ENCODE measurements around the gene DND1.
"Not testable (repeated sequence)": the region's sequence is repeated elsewhere in the genome, so short reads cannot be mapped to it uniquely, and the experiment has no call there.

Gene DND1

GRCh38 chr5:140673187-140673976 is at the start of gene DND1:
DND1 (minus strand) TSS chr5:140673576; CDS start chr5:140673542, 34 bp downstream.
- DNase-seq = no peak

- not testable (repeated sequence) for DNase-seq
Observed at GRCh38 chr5:140721395-140721794, 48.0 kb upstream of the DND1 start.

DNA sequence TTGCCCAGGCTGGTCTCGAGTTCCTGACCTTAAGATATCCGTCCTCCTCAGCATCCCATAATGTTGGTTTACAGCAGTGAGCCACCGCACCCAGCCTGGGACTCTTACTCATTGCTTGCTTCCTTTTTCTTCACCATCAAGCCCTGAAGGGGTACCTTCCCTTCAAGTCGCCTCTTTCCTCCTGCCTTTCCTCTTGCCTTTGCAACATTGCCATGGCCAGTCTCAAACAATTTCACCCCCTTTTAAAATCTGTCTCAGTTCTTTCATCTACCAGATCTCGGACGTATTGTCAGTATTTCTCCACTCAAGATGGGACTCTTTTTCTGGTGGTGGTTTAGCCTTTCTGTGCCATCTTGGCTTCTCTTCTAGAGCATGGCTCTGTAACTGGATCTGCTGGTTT is 47.4 kb upstream of the DND1 start:
- DNase-seq = not testable (repeated sequence)

DNA sequence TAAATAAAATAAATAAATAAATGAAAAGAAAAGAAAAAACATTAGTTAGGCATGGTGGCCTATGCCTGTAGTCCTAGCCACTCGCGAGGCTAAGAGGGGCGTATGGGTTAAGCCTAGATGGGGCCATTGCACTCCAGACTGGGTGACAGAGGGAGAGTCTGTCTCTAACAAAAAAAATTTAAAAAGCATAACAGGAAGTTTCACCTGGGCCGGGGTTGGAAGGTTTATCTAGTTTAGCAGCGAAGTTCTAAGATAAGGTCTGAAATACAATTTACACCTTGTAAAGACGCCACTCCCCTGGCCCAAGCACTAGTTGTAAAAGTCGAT is 44.9 kb upstream of the DND1 start:
- no peak for DNase-seq

DNA sequence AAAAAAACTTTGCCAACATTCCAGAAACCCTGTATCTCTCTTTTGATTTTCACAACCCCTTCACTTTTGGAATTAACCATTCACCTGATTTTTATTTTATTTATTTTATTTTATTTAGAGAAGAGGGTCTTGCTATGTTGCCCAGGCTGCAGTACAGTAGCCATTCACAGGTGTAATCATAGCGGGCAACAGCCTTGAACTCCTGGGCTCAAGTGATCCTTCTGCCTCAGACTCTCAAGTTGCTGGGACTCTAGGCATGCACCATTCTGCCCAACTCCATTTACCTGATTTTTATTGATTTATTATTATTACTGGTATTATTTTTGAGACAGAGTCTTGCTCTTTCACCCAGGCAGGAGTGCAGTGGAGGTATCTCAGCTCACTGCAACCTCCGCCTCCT is 42.9 kb upstream of the DND1 start:
- not testable (repeated sequence) for DNase-seq

- DNase-seq = no peak
Observed at GRCh38 chr5:140713562-140714094, 40.3 kb upstream of the DND1 start.

GRCh38 chr5:140711794-140712193 is 38.4 kb upstream of the DND1 start:
- no peak for DNase-seq

DNA sequence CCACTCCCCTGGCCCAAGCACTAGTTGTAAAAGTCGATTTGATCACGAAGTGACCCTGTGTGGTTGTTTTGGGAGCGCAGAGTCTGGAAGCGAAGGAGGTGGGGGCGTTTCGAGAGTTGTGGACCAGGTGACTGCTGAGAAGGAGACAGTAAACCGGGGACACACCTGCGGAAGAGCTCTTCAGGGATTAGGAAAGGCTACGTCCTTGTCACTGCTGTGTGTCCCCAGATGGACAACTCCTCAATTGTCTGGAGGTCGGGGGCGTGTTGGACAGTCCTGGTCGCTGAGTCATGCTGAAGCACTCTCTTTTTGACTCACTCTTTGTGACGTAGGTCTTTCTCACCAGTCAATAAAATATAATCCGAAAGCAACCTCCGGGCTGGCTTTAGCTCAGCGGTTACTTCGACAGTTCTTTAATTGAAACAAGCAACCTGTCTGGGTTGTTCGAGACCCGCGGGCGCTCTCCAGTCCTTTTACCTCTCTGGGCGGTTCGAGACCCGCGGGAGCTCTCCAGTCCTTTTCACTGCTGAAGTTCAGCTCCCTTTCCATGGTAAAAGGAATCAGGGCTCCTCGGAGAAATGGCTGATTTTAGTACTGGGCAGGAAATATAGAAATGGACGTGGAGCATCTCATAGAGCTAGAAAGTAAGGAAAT is 37.6 kb upstream of the DND1 start:
- peak; percentile 80 for DNase-seq

GRCh38 chr5:140708787-140709186 is 35.4 kb upstream of the DND1 start:
- DNase-seq = not testable (repeated sequence)

DNA sequence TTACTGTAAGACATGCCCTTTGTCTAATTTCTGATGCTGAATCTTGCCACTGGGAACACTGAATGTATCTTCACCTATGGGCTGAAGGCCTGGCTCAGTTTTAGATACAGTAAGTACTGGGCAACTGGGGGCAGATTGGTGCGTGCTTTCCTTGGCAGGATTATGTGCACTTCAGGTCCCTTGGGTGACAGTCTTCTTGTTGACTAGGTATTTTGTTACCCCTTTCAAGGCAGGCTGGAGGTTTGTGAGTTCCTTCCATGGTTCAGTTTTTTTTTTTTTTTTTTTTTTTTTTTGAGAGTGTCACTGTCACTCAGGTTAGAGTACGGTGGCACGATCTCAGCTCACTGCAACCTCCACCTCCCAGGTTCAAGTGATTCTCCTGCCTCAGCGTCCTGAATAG is 34.4 kb upstream of the DND1 start:
- DNase-seq = peak; percentile 9

DNA sequence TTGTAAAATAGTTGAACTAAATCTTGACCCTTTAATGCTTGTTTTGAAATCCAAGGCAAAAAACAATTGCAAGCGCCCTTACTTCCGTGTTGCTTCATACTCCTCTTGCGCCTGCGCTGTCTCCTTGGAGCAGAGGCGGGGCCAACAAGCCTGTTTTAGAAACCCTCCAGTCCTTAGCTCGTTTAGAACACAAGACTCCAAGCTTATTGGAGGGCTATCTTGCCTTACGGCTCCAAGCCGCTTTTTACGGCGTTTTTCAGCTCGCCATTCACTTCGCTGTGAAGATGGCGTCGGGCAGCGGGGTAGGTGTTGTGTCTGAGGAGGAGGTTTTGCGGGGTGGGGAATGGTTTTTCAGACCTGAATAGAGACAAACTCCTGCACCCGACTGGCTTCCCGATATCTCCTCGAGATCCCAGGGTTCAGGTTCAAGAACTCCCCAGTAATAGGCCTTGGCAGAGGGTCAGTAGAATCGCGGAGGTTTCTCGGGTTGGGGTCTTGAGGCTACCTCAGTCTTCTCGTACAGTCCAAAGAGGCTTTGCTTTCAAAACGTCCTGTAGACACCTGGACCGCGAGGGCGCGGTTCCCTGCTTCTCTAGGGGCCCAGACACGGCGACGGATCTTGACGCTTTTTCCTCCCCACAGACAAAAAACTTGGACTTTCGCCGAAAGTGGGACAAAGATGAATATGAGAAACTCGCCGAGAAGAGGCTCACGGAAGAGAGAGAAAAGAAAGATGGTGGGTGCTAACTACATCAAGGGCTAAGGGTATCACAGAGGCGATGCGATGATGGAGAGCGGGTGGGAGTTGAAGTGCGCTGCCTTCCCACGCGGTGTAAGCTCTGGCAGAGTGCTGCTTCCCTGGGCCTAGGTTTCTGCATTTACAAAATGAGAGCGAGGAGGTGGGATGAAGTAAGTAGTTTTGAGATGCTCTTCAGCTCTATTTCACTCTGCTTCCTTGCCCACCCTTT is 27.1 kb upstream of the DND1 start, which contains the start of gene ZMAT2:
TSS of gene ZMAT2 (plus strand) at position 271 of the 968 bp plus-strand sequence. CDS start at position 285, 14 bp downstream.
- peak; percentile 91 for DNase-seq

- no peak for DNase-seq
Observed at GRCh38 chr5:140696891-140697492, 23.6 kb upstream of the DND1 start.

- no peak for DNase-seq
Observed at GRCh38 chr5:140694276-140694675, 20.9 kb upstream of the DND1 start.

GRCh38 chr5:140690941-140691924 is 17.9 kb upstream of the DND1 start, which contains the start of the genes HARS1 and HARS2:
HARS1 (minus strand) TSS chr5:140691370; CDS start chr5:140691304, 66 bp downstream.
HARS2 (plus strand) TSS chr5:140691455; CDS start chr5:140691649, 194 bp downstream.
- DNase-seq = peak; percentile 86

GRCh38 chr5:140690376-140690932 is 17.1 kb upstream of the DND1 start:
- no peak for DNase-seq

DNA sequence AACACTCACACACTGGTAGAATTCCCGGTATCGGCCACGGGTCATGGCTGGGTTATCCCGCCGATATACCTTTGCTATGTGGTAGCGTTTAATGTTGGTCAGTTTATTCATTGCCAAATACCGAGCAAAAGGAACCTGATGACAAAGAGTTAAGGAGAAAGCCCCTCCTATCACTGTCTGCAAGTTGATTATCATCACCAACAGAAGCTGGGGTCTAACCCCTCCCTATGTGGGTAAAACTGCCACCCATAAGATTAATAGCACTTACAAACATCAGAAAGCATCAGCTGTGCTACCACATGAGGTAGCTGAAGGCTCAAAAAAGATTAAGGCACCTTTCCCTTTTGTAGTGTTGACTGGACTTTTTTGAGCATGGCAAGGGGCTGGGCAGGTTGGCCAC is 5.6 kb upstream of the DND1 start:
- no peak for DNase-seq

DNA sequence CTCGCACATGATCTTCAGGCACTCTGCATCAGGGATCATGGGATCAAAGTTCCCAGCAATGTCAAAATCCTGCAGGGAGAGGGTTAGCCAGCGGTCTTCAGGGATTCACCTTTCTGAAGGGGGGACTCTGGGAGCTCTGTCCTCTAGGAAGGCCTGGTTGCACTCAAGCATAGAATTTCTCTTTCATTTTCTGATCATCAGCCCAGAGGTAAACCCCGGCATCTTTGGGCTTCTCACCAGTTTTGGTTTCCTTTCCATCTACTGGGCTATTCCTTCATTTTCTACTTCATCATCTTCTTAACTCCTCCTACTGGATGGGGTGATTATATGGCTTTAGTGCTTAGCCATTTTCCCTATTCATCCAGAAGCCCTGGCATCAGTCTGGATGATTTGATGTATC is 4.6 kb upstream of the DND1 start:
- DNase-seq = no peak

GRCh38 chr5:140674629-140675028 is 1.3 kb upstream of the DND1 start:
- DNase-seq = no peak

DNA sequence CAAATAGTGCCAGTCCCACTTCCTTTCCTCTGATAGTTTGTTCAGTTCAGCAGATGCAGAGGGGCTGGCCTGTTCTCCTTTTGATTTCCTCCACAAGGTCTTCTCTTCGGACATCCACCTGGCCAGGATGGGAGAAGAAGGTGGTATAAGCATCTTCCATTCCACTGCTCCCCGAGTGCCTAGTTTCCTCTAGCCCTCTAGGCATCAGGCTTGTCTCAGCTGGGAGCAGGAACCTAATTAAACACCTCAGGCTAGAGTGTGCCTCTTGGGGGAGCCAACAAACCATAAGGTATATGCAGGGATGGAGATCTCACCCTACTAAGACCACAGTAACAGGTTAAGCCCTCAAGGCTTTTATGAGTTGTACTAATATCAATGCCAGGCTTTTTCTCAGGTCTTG is 835 bp upstream of the DND1 start:
- no peak for DNase-seq

GRCh38 chr5:140672455-140673186 is 755 bp downstream of the DND1 start:
- no peak for DNase-seq
